Erythroblast (primary cell): ENCODE measurements around the gene SLC47A2.

Source experiments
- GATA1 ChIP-seq: IDR thresholded peaks from 2 replicates; pipeline ENCODE4 v1.6.1; 2011; ENCODE audit warnings: low read depth, mild to moderate bottlenecking, control low read depth, low read length, moderate library complexity
- POLR2A ChIP-seq: IDR thresholded peaks from 2 replicates; pipeline ENCODE4 v1.6.1; 2011; ENCODE audit warnings: mild to moderate bottlenecking, low read length

GRCh38 chr17:19647697-19648474 is 68.5 kb downstream of the SLC47A2 start:
- no peak for TF ChIP-seq POLR2A
- TF ChIP-seq GATA1 = no peak
